GM12864 (cell line): ENCODE measurements around the gene CCT7.

Experiments
- DNase-seq: peaks from one replicate; pipeline ENCODE4 v3.0.0-alpha.2; 2011; ENCODE audit warnings: low read depth
- H3K4me3 ChIP-seq: 2 replicates; pipeline ENCODE4 v1.5.1; 2011; ENCODE audit warnings: mild to moderate bottlenecking, low read depth, low read length, control low read depth
- CTCF ChIP-seq: IDR thresholded peaks from 2 replicates; pipeline ENCODE4 v1.5.1; 2011; ENCODE audit warnings: low read depth, mild to moderate bottlenecking, moderate library complexity, low read length, control low read depth, inconsistent platforms; ENCODE audit errors: missing control alignments

The CCT7 gene

GRCh38 chr2:73269686-73270465 is 35.8 kb downstream of the CCT7 start:
- peak overlapping the region; percentile 48 for H3K4me3 ChIP-seq
- TF ChIP-seq CTCF, result no peak
- no peak for DNase-seq

- no peak for TF ChIP-seq CTCF
- no peak for DNase-seq
- no peak overlapping the region for H3K4me3 ChIP-seq
Measured at GRCh38 chr2:73272270-73272669, 38.2 kb downstream of the CCT7 start.

GRCh38 chr2:73279852-73280251 is 45.7 kb downstream of the CCT7 start:
- no peak overlapping the region for H3K4me3 ChIP-seq
- no peak for DNase-seq
- no peak for TF ChIP-seq CTCF

- no peak overlapping the region for H3K4me3 ChIP-seq
- no peak for DNase-seq
- no peak for TF ChIP-seq CTCF
Measured at GRCh38 chr2:73281244-73281643, 47.1 kb downstream of the CCT7 start.

- peak; percentile 16 for TF ChIP-seq CTCF
- DNase-seq, result no peak
- H3K4me3 ChIP-seq, result peak overlapping the region; percentile 83
Measured at GRCh38 chr2:73282924-73283544, 48.9 kb downstream of the CCT7 start.

- DNase-seq, result no peak
- TF ChIP-seq CTCF, result no peak
- H3K4me3 ChIP-seq, result peak overlapping the region; percentile 83
Measured at GRCh38 chr2:73283545-73284295, 49.6 kb downstream of the CCT7 start.
